GM23338 (cell line): ENCODE results near the gene APLN. TPM values are rescaled to one million over a fixed set of nuclear protein-coding genes. Genes with fewer than 3 reads are reported as not detected.

Experiments used
- ATAC-seq: fragments of 200-7000 bp; cut with Tn5 transposase; 3 replicates; pipeline ENCODE4 v1.9.1; 2020
- DNase-seq: peaks from one replicate; pipeline ENCODE4 v3.0.0-alpha.2; 2015; ENCODE audit warnings: low spot score
- H2AFZ ChIP-seq: fragments of 200-600 bp; sonication (generic); 2 replicates; pipeline ENCODE4 v1.8.0; 2016; ENCODE audit warnings: antibody characterized with exemption, mild to moderate bottlenecking, moderate library complexity
- H3F3A ChIP-seq: fragments of 200-600 bp; sonication (generic); replicated peaks from 2 replicates; pipeline ENCODE4 v1.8.0; 2017; ENCODE audit warnings: antibody characterized with exemption, mixed run types, low read depth
- H3K27ac ChIP-seq: fragments of 200-600 bp; sonication (generic); 2 replicates; pipeline ENCODE4 v1.6.1; 2016; ENCODE audit warnings: low read depth
- H3K27me3 ChIP-seq: fragments of 200-600 bp; sonication (generic); 2 replicates; pipeline ENCODE4 v1.8.0; 2016; ENCODE audit warnings: mild to moderate bottlenecking, mixed run types, moderate library complexity; ENCODE audit not compliant: insufficient read depth
- H3K36me3 ChIP-seq: fragments of 200-600 bp; sonication (generic); 2 replicates; pipeline ENCODE4 v1.8.0; 2016; ENCODE audit warnings: mild to moderate bottlenecking; ENCODE audit not compliant: insufficient read depth
- H3K4me1 ChIP-seq: fragments of 200-600 bp; sonication (generic); 2 replicates; pipeline ENCODE4 v1.8.0; 2016; ENCODE audit warnings: mild to moderate bottlenecking, moderate library complexity; ENCODE audit not compliant: insufficient read depth
- H3K4me2 ChIP-seq: fragments of 200-600 bp; sonication (generic); 2 replicates; pipeline ENCODE4 v1.7.1; 2017; ENCODE audit warnings: mixed run types
- H3K4me3 ChIP-seq: fragments of 200-600 bp; sonication (generic); 2 replicates; pipeline ENCODE4 v1.6.1; 2016; ENCODE audit warnings: mixed run types
- H3K79me2 ChIP-seq: fragments of 200-600 bp; sonication (generic); replicated peaks from 2 replicates; pipeline ENCODE4 v1.8.0; 2017; ENCODE audit warnings: mild to moderate bottlenecking; ENCODE audit not compliant: insufficient read depth
- H3K9me2 ChIP-seq: fragments of 200-600 bp; sonication (generic); 2 replicates; pipeline ENCODE4 v1.8.0; 2017; ENCODE audit not compliant: insufficient read depth
- H4K20me1 ChIP-seq: fragments of 200-600 bp; sonication (generic); replicated peaks from 2 replicates; pipeline ENCODE4 v1.8.0; 2017; ENCODE audit warnings: mild to moderate bottlenecking; ENCODE audit not compliant: insufficient read depth
- H3K27ac Mint-ChIP-seq: 2 replicates; pipeline ENCODE4 v1.8.0; 2020; ENCODE audit warnings: inconsistent platforms, mild to moderate bottlenecking, moderate library complexity, mixed read lengths
- H3K27me3 Mint-ChIP-seq: 3 replicates; pipeline ENCODE4 v1.8.0; 2022; ENCODE audit warnings: low read depth, mild to moderate bottlenecking, moderate library complexity, mixed read lengths, inconsistent platforms; ENCODE audit not compliant: insufficient read depth, poor library complexity
- H3K36me3 Mint-ChIP-seq: 3 replicates; pipeline ENCODE4 v1.8.0; 2021; ENCODE audit warnings: low read depth, mild to moderate bottlenecking, inconsistent platforms, moderate library complexity, mixed read lengths
- H3K4me1 Mint-ChIP-seq: 3 replicates; pipeline ENCODE4 v1.8.0; 2020; ENCODE audit warnings: mild to moderate bottlenecking, inconsistent platforms, mixed read lengths
- H3K4me3 Mint-ChIP-seq: 3 replicates; pipeline ENCODE4 v1.8.0; 2021; ENCODE audit warnings: moderate library complexity, mild to moderate bottlenecking, inconsistent platforms, mixed read lengths
- H3K9me3 Mint-ChIP-seq: 3 replicates; pipeline ENCODE4 v1.8.0; 2020; ENCODE audit warnings: moderate library complexity, mild to moderate bottlenecking, inconsistent platforms, mixed read lengths
- EZH2 ChIP-seq: fragments of 200-600 bp; sonication (generic); IDR thresholded peaks from one replicate; pipeline ENCODE4 v1.8.0; 2017; ENCODE audit warnings: antibody characterized with exemption, mild to moderate bottlenecking, low read depth; ENCODE audit not compliant: unreplicated experiment
- EZH2phosphoT487 ChIP-seq: fragments of 200-600 bp; sonication (generic); IDR thresholded peaks from one replicate; pipeline ENCODE4 v1.8.1; 2018; ENCODE audit warnings: antibody characterized with exemption; ENCODE audit not compliant: unreplicated experiment
- JUNB ChIP-seq: IDR thresholded peaks from one replicate; pipeline ENCODE4 v1.6.1; 2016; ENCODE audit warnings: antibody characterized with exemption; ENCODE audit not compliant: unreplicated experiment
- POLR2AphosphoS5 ChIP-seq: IDR thresholded peaks from 2 replicates; pipeline ENCODE4 v1.6.1; 2016; ENCODE audit warnings: antibody characterized with exemption, low read depth
- STAT1 ChIP-seq: IDR thresholded peaks from one replicate; pipeline ENCODE4 v1.6.1; 2016; ENCODE audit warnings: antibody characterized with exemption; ENCODE audit not compliant: unreplicated experiment
- long read RNA-seq: library from polyadenylated mRNA; unstranded; transcript quantifications from one replicate; pipeline ENCODE4 v2.0.0, GENCODE V29; 2020; ENCODE audit not compliant: unreplicated experiment
- polyA plus RNA-seq: library from polyadenylated mRNA; unstranded; fragments of >200 nt; fragmentation: Nextera tagmentation; extraction: Ambion mirVana; gene quantifications from 2 replicates; pipeline ENCODE4 v1.2.1, GENCODE V29; 2016
- total RNA-seq: library from RNA; depleted of rRNA; stranded (reverse); fragments of >200 nt; shearing (Covaris generic); gene quantifications from 2 replicates; pipeline ENCODE4 v1.2.3, GENCODE V29; 2014; rRNA removed
- TF ChIP-seq, protein P1 (sequence below), 2 experiments: fragments of 200-600 bp in 1 of 2; sonication (generic) in 1 of 2; conservative IDR thresholded peaks; 2 replicates each; pipeline versions ENCODE4 v1.5.1 to v1.6.1; 2016 to 2017; ENCODE audit warnings: antibody characterized with exemption in 2 of 2, low read depth in 2 of 2, mild to moderate bottlenecking in 2 of 2, moderate library complexity in 1 of 2
- TF ChIP-seq, protein P2 (sequence below): IDR thresholded peaks from one replicate; pipeline ENCODE4 v1.6.1; 2018; ENCODE audit warnings: antibody characterized with exemption; ENCODE audit not compliant: unreplicated experiment
- TF ChIP-seq, protein P3 (sequence below): fragments of 250-450 bp; sonication (Bioruptor Pico); IDR thresholded peaks from 2 replicates; pipeline ENCODE4 v1.5.0; 2020; ENCODE audit warnings: mild to moderate bottlenecking, moderate library complexity

Gene APLN, protein sequence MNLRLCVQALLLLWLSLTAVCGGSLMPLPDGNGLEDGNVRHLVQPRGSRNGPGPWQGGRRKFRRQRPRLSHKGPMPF
- total RNA-seq (0.16 and 0.49 TPM in 2 replicates), polyA plus RNA-seq (0.37 and 0.60 TPM in 2 replicates)
- long read RNA-seq = 0 reads

DNA sequence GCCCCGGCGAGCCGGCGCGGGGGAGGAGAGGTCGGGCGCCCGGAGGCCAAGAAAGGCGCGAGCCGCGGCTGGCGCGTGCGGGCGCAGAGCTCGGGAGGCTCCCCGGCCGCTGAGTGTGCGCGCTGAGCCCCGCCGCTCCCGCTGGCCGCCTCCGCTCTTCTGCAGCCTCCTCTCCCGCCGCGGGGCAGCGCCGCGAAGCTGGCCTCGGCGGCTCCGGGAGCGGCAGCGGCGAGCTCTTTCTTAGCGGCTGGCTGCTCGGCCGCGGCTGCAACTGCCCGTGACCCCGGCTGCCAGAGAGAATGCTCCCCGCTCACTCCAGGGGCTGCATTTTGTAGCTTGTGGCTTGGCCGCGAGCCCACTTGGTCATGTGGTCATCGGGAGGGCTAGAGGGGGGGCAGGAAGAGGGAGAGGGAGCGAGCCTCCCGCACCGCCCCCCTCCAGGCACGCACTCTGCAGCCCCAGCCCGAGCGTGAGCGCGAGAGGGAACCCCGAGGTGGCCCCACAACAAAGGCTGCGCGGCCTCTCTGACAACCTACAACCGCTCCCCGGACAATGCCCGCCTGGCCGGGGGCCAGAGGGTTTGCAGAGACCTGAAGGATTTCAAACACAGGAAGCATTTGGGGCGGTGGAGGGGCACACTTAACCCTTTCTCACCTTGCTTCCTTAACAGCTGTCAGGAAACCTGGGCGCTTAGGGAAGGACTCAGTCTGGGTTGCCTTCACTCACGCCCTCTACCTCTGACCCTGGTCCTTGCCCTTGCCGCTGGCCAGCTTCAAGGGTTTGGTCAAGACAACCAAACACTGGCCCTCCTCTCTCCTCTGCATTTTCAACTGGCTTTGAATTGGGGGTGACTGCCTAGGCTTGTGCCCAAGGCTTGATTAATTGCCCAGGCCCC is at the start of gene APLN:
Gene APLN (minus strand): TSS at position 305 of the 895 bp plus-strand sequence. CDS start 326 bp downstream, outside the sequence.
- Mint-ChIP-seq H3K27me3 (peaks cover 38% of the 10 kb centered on the region), H3K27ac (no peak within 1 kb of the TSS), H3K4me1 (peaks cover 16% of the 10 kb centered on the region), H3K9me3 (no peaks in the 10 kb centered on the region), H3K36me3 (no peaks in the 10 kb centered on the region), H3K4me3 (peak within 1 kb of the TSS; percentile 67)
- H3K9me2 ChIP-seq = no peaks in the 10 kb centered on the region
- H3K27ac ChIP-seq = no peak within 1 kb of the TSS
- H2AFZ ChIP-seq = peak within 1 kb of the TSS; percentile 63; the same call in 1 of the 2 replicates
- TF ChIP-seq JUNB (no peak), STAT1 (no peak), POLR2AphosphoS5 (no peak), EZH2phosphoT487 (no peak), EZH2 (no peak)
- TF ChIP-seq, protein P1, sequence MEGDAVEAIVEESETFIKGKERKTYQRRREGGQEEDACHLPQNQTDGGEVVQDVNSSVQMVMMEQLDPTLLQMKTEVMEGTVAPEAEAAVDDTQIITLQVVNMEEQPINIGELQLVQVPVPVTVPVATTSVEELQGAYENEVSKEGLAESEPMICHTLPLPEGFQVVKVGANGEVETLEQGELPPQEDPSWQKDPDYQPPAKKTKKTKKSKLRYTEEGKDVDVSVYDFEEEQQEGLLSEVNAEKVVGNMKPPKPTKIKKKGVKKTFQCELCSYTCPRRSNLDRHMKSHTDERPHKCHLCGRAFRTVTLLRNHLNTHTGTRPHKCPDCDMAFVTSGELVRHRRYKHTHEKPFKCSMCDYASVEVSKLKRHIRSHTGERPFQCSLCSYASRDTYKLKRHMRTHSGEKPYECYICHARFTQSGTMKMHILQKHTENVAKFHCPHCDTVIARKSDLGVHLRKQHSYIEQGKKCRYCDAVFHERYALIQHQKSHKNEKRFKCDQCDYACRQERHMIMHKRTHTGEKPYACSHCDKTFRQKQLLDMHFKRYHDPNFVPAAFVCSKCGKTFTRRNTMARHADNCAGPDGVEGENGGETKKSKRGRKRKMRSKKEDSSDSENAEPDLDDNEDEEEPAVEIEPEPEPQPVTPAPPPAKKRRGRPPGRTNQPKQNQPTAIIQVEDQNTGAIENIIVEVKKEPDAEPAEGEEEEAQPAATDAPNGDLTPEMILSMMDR (conservative IDR thresholded peaks at IDR 0.05; ENCODE audit: low read depth in 2 of 2) = no peak
- TF ChIP-seq, protein P2, sequence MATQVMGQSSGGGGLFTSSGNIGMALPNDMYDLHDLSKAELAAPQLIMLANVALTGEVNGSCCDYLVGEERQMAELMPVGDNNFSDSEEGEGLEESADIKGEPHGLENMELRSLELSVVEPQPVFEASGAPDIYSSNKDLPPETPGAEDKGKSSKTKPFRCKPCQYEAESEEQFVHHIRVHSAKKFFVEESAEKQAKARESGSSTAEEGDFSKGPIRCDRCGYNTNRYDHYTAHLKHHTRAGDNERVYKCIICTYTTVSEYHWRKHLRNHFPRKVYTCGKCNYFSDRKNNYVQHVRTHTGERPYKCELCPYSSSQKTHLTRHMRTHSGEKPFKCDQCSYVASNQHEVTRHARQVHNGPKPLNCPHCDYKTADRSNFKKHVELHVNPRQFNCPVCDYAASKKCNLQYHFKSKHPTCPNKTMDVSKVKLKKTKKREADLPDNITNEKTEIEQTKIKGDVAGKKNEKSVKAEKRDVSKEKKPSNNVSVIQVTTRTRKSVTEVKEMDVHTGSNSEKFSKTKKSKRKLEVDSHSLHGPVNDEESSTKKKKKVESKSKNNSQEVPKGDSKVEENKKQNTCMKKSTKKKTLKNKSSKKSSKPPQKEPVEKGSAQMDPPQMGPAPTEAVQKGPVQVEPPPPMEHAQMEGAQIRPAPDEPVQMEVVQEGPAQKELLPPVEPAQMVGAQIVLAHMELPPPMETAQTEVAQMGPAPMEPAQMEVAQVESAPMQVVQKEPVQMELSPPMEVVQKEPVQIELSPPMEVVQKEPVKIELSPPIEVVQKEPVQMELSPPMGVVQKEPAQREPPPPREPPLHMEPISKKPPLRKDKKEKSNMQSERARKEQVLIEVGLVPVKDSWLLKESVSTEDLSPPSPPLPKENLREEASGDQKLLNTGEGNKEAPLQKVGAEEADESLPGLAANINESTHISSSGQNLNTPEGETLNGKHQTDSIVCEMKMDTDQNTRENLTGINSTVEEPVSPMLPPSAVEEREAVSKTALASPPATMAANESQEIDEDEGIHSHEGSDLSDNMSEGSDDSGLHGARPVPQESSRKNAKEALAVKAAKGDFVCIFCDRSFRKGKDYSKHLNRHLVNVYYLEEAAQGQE = no peak
- TF ChIP-seq, protein P3, sequence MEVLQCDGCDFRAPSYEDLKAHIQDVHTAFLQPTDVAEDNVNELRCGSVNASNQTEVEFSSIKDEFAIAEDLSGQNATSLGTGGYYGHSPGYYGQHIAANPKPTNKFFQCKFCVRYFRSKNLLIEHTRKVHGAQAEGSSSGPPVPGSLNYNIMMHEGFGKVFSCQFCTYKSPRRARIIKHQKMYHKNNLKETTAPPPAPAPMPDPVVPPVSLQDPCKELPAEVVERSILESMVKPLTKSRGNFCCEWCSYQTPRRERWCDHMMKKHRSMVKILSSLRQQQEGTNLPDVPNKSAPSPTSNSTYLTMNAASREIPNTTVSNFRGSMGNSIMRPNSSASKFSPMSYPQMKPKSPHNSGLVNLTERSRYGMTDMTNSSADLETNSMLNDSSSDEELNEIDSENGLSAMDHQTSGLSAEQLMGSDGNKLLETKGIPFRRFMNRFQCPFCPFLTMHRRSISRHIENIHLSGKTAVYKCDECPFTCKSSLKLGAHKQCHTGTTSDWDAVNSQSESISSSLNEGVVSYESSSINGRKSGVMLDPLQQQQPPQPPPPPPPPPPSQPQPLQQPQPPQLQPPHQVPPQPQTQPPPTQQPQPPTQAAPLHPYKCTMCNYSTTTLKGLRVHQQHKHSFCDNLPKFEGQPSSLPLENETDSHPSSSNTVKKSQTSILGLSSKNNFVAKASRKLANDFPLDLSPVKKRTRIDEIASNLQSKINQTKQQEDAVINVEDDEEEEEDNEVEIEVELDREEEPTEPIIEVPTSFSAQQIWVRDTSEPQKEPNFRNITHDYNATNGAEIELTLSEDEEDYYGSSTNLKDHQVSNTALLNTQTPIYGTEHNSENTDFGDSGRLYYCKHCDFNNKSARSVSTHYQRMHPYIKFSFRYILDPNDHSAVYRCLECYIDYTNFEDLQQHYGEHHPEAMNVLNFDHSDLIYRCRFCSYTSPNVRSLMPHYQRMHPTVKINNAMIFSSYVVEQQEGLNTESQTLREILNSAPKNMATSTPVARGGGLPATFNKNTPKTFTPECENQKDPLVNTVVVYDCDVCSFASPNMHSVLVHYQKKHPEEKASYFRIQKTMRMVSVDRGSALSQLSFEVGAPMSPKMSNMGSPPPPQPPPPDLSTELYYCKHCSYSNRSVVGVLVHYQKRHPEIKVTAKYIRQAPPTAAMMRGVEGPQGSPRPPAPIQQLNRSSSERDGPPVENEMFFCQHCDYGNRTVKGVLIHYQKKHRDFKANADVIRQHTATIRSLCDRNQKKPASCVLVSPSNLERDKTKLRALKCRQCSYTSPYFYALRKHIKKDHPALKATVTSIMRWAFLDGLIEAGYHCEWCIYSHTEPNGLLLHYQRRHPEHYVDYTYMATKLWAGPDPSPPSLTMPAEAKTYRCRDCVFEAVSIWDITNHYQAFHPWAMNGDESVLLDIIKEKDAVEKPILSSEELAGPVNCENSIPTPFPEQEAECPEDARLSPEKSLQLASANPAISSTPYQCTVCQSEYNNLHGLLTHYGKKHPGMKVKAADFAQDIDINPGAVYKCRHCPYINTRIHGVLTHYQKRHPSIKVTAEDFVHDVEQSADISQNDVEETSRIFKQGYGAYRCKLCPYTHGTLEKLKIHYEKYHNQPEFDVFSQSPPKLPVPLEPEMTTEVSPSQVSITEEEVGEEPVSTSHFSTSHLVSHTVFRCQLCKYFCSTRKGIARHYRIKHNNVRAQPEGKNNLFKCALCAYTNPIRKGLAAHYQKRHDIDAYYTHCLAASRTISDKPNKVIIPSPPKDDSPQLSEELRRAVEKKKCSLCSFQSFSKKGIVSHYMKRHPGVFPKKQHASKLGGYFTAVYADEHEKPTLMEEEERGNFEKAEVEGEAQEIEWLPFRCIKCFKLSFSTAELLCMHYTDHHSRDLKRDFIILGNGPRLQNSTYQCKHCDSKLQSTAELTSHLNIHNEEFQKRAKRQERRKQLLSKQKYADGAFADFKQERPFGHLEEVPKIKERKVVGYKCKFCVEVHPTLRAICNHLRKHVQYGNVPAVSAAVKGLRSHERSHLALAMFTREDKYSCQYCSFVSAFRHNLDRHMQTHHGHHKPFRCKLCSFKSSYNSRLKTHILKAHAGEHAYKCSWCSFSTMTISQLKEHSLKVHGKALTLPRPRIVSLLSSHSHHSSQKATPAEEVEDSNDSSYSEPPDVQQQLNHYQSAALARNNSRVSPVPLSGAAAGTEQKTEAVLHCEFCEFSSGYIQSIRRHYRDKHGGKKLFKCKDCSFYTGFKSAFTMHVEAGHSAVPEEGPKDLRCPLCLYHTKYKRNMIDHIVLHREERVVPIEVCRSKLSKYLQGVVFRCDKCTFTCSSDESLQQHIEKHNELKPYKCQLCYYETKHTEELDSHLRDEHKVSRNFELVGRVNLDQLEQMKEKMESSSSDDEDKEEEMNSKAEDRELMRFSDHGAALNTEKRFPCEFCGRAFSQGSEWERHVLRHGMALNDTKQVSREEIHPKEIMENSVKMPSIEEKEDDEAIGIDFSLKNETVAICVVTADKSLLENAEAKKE (CRISPR knock-in tag) = no peak
- H3K4me1 ChIP-seq = no peaks in the 10 kb centered on the region
- no peaks in the 10 kb centered on the region for H3K79me2 ChIP-seq
- H3K4me3 ChIP-seq = peak within 1 kb of the TSS; percentile 57
- peaks cover 49% of the 10 kb centered on the region for H3K27me3 ChIP-seq
- peak; percentile 70 for ATAC-seq
- H3F3A ChIP-seq = no peaks in the 10 kb centered on the region
- H4K20me1 ChIP-seq = no peaks in the 10 kb centered on the region
- peak within 1 kb of the TSS; percentile 76 for H3K4me2 ChIP-seq
- peak; percentile 56 for DNase-seq
- H3K36me3 ChIP-seq = no peaks in the 10 kb centered on the region
